Esophagus squamous epithelium (tissue), 5 donors: ENCODE results near the gene PLBD1. TPM values are rescaled to one million over a fixed set of nuclear protein-coding genes. Genes with fewer than 3 reads are reported as not detected.
A peak's percentile ranks its signal among the peaks of the same experiment; 100 is the strongest.

Experiments used
- DNase-seq: peaks from one replicate; lab custom pipeline; 2025; lab: John Stamatoyannopoulos, UW
- H3K27ac ChIP-seq, 4 donors: fragments of 200-600 bp; sonication (generic); one replicate each; pipeline ENCODE4 v1.5.1; 2016 to 2019; ENCODE audit warnings: mild to moderate bottlenecking in 1 of 4
- H3K27me3 ChIP-seq, 4 donors: fragments of 200-600 bp; sonication (generic); 1 replicate in 3 of 4; 2 replicates in 1 of 4; pipeline versions ENCODE4 v1.5.1 to v1.6.0; 2017 to 2021; ENCODE audit warnings: antibody characterized with exemption in 1 of 4
- H3K36me3 ChIP-seq, 3 donors: fragments of 200-600 bp; sonication (generic); one replicate each; pipeline ENCODE4 v1.5.1; 2016 to 2019
- H3K4me1 ChIP-seq, 3 donors: fragments of 200-600 bp; sonication (generic); one replicate each; pipeline ENCODE4 v1.5.1; 2017 to 2019
- H3K4me3 ChIP-seq, 4 donors: fragments of 200-600 bp; sonication (generic); 1 replicate in 3 of 4; 2 replicates in 1 of 4; pipeline ENCODE4 v1.5.1; 2016 to 2019; ENCODE audit warnings: mild to moderate bottlenecking in 2 of 4, moderate library complexity in 1 of 4
- H3K9me3 ChIP-seq, 3 donors: fragments of 200-600 bp; sonication (generic); one replicate each; pipeline ENCODE4 v1.5.1; 2016 to 2019
- POLR2A ChIP-seq, 4 donors: fragments of 450-650 bp; IDR thresholded peaks; one replicate each; pipeline ENCODE4 v1.6.1; 2017; ENCODE audit warnings: antibody characterized with exemption in 4 of 4, mild to moderate bottlenecking in 4 of 4, moderate library complexity in 3 of 4
- WGBS, 2 donors: methylation state at CpG; one replicate each; pipeline ENCODE4 v1.1.5; 2018; 5-methylcytosine and 5-hydroxymethylcytosine counted together
- intact Hi-C: fragments of 100-400 bp; cut with DNase I; formaldehyde crosslinking; loops from one replicate; pipeline ENCODE4 v1.15.0; 2022
- total RNA-seq, 4 donors: library from RNA; depleted of rRNA; stranded (reverse); fragments of >200 nt; gene quantifications; one replicate each; pipeline ENCODE4 v1.1.0, GENCODE V29; 2016
- TF ChIP-seq, protein P1 (sequence below), 6 experiments: fragments of 450-650 bp in 4 of 6; fragments of 200-600 bp in 2 of 6; sonication (generic) in 2 of 6; IDR thresholded peaks; one replicate each; pipeline ENCODE4 v1.5.1; 2016 to 2019; ENCODE audit warnings: antibody characterized with exemption in 6 of 6, mild to moderate bottlenecking in 4 of 6, moderate library complexity in 4 of 6
- donor health status: DM: yes; HTN: yes; CAD: no.

PLBD1 gene
- total RNA-seq, 4 donors from 2014 or later: 32.4 to 71.8 (median 56.5) TPM

DNA sequence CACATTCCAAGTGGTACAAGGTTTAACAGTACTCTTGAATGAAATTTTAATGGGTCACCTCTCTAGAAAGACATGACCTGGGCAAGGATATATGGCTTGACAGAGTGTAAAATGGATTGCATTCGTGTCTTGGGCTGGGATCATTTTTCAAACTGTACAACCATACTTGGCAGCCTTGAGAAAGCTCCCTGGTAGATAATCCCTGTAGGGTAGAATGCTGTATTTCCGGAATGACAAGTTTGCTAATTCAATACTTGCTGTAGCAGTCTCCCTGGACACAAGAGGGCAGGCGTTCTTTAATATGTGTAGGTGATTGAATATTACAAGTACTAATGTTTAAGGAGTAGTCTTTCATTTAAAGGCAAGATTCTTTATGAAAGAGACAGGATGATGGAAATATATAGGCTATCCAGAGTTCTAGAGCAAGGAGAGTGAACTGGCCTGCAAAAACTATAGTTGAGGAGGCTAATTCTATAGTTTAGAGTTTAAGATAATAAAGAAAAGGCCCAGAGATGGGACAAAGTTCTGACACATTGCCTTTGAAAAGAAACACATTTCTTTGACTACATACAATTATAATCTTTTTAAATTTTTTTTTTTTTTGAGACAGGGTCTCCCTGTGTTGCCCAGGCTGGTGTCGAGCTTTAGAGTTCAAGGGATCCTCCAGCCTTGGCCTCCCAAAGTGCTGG lies 53.4 kb downstream of the PLBD1 start:
- H3K4me3 ChIP-seq: no peak overlapping the region
- TF ChIP-seq POLR2A (IDR thresholded peaks at IDR 0.05): no peak
- TF ChIP-seq, protein P1, sequence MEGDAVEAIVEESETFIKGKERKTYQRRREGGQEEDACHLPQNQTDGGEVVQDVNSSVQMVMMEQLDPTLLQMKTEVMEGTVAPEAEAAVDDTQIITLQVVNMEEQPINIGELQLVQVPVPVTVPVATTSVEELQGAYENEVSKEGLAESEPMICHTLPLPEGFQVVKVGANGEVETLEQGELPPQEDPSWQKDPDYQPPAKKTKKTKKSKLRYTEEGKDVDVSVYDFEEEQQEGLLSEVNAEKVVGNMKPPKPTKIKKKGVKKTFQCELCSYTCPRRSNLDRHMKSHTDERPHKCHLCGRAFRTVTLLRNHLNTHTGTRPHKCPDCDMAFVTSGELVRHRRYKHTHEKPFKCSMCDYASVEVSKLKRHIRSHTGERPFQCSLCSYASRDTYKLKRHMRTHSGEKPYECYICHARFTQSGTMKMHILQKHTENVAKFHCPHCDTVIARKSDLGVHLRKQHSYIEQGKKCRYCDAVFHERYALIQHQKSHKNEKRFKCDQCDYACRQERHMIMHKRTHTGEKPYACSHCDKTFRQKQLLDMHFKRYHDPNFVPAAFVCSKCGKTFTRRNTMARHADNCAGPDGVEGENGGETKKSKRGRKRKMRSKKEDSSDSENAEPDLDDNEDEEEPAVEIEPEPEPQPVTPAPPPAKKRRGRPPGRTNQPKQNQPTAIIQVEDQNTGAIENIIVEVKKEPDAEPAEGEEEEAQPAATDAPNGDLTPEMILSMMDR (IDR thresholded peaks at IDR 0.05): peak in 5 of 6 experiments; percentile 38 to 88 (median 78)
- peak overlapping the region; percentile 7 to 84 (median 76) for H3K27ac ChIP-seq
- intact Hi-C loops: no loop called here
- peaks cover 0 to 28% (median 0%) of the 10 kb centered on the region in 3 donors for H3K36me3 ChIP-seq
- no peaks in the 10 kb centered on the region for H3K27me3 ChIP-seq
- no peaks in the 10 kb centered on the region for H3K9me3 ChIP-seq
- no peak for DNase-seq
- peaks cover 0 to 24% (median 6%) of the 10 kb centered on the region in 3 donors for H3K4me1 ChIP-seq
- WGBS, 2 donors: 27 to 34% methylated on average over 4 of the region's 4 CpGs

DNA sequence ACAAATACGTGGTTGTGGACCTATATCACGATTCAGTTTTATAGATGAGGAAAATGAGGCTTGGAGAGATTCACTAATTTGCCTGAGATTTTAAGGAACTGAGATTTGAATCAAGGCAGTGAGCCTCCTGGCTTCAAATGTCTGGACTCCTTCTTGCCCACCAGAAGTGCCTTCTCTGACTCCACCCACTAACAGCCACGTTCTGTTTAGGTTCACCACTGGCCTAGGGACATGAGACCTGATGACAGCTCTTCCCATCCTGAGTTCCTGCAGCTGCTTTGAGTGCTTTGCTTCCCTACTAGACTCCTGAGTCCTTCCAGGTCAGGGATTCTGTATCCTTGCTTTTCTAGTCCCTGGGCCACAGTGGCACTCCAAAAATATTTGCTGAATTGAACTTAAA lies 57.1 kb downstream of the PLBD1 start:
- H3K27me3 ChIP-seq: no peaks in the 10 kb centered on the region
- H3K36me3 ChIP-seq: peaks cover 0 to 42% (median 7%) of the 10 kb centered on the region in 3 donors
- no peak for DNase-seq
- no peak for TF ChIP-seq POLR2A (IDR thresholded peaks at IDR 0.05)
- TF ChIP-seq, protein P1 (IDR thresholded peaks at IDR 0.05): no peak
- WGBS, 2 donors: 64 to 69% methylated on average over 3 of the region's 3 CpGs
- intact Hi-C loops: no loop called here
- no peaks in the 10 kb centered on the region for H3K9me3 ChIP-seq
- H3K4me3 ChIP-seq: no peak overlapping the region
- H3K4me1 ChIP-seq: peaks cover 0 to 19% (median 6%) of the 10 kb centered on the region in 3 donors
- H3K27ac ChIP-seq: no peak overlapping the region

GRCh38 chr12:14505626-14506596 lies 61.8 kb downstream of the PLBD1 start:
- H3K27ac ChIP-seq: no peak overlapping the region
- no peak for TF ChIP-seq POLR2A (IDR thresholded peaks at IDR 0.05)
- TF ChIP-seq, protein P1 (IDR thresholded peaks at IDR 0.05): no peak
- peaks cover 0 to 82% (median 11%) of the 10 kb centered on the region in 3 donors for H3K36me3 ChIP-seq
- DNase-seq: no peak
- no peaks in the 10 kb centered on the region for H3K4me1 ChIP-seq
- H3K4me3 ChIP-seq: no peak overlapping the region
- no peaks in the 10 kb centered on the region for H3K27me3 ChIP-seq
- intact Hi-C loops: no loop called here
- no peaks in the 10 kb centered on the region for H3K9me3 ChIP-seq
- whole genome bisulfite sequencing, 2 donors: 74 to 83% methylated on average over 6 of the region's 6 CpGs

DNA sequence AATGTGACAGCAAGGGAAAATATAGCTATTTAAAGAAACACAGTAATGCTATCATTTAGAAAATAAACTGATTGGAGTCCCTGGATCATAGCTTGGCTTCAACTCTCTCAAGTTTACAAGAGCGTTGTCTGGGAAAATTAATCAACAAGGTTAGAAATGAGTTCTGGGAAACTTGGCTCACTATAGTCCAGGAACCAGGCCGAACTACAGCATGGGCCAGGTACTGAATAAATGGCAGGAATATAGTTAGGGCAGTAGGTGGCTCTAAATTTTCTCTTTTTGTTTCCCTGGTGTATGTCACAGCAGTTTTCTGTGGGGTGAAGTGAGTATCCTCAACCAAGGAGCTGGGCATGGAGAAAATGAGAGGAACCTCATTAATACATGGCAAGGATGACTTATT lies 72.4 kb downstream of the PLBD1 start:
- 86 to 93% methylated on average over 2 of the region's 2 CpGs for WGBS, 2 donors

More for the DNA sequence above, 72.4 kb downstream of the PLBD1 start:
- intact Hi-C loops: no loop called here
- Histone ChIP-seq H3K9me3 (no peaks in the 10 kb centered on the region), H3K4me3 (no peak overlapping the region), H3K27me3 (no peaks in the 10 kb centered on the region), H3K4me1 (no peaks in the 10 kb centered on the region), H3K27ac (no peak overlapping the region), H3K36me3 (peaks cover 5 to 96% (median 45%) of the 10 kb centered on the region in 3 donors)
- no peak for DNase-seq
- TF ChIP-seq, protein P1 (IDR thresholded peaks at IDR 0.05): no peak
- TF ChIP-seq POLR2A (IDR thresholded peaks at IDR 0.05): no peak
